Right lobe of liver (tissue), 6 donors: ENCODE data around the gene ADGRF3. TPM values are rescaled to one million over a fixed set of nuclear protein-coding genes. Genes with fewer than 3 reads are reported as not detected.
"Not testable (repeated sequence)": the region's sequence is repeated elsewhere in the genome, so short reads cannot be mapped to it uniquely, and the experiment has no call there.

Experiments used
- ATAC-seq, 4 donors: fragments of 200-7000 bp; cut with Tn5 transposase; one replicate each; pipeline ENCODE4 v1.9.1; 2020; ENCODE audit warnings: mild to moderate bottlenecking in 4 of 4, moderate library complexity in 4 of 4
- DNase-seq, 3 donors: peaks; one replicate each; pipeline ENCODE4 v3.0.0-alpha.2; 2020
- H3K27ac ChIP-seq, 3 donors: fragments of 200-600 bp; one replicate each; pipeline ENCODE4 v1.8.0; 2022
- H3K27me3 ChIP-seq, 2 donors: fragments of 200-600 bp; one replicate each; pipeline ENCODE4 v1.8.0; 2022
- H3K36me3 ChIP-seq, 4 donors: fragments of 200-600 bp; sonication (generic) in 1 of 4; one replicate each; pipeline versions ENCODE4 v1.5.1 to v1.8.0; 2017 to 2022; ENCODE audit warnings: control low read depth in 1 of 4
- H3K4me1 ChIP-seq, 4 donors: fragments of 200-600 bp; sonication (generic) in 1 of 4; one replicate each; pipeline versions ENCODE4 v1.5.1 to v1.8.0; 2017 to 2022; ENCODE audit warnings: control low read depth in 1 of 4
- H3K4me3 ChIP-seq, 3 donors: fragments of 200-600 bp; one replicate each; pipeline ENCODE4 v1.8.0; 2022
- H3K9me3 ChIP-seq, 4 donors: fragments of 200-600 bp; sonication (generic) in 1 of 4; one replicate each; pipeline versions ENCODE4 v1.5.1 to v1.8.0; 2017 to 2022; ENCODE audit warnings: control low read depth in 1 of 4
- POLR2A ChIP-seq: fragments of 450-650 bp; IDR thresholded peaks from one replicate; pipeline ENCODE4 v1.6.1; 2017; ENCODE audit warnings: antibody characterized with exemption, mild to moderate bottlenecking
- WGBS: methylation state at CpG from one replicate; pipeline ENCODE4 v1.1.6; 2018; ENCODE audit warnings: low coverage, low lambda C conversion rate; ENCODE audit not compliant: insufficient coverage; ENCODE audit errors: missing lambda C conversion rate; 5-methylcytosine and 5-hydroxymethylcytosine counted together
- intact Hi-C, 2 donors: fragments of 100-400 bp; cut with DNase I; formaldehyde crosslinking; loops; one replicate each; pipeline versions ENCODE4 v1.11.2 to v1.14.1; 2022
- total RNA-seq, 6 experiments: library from RNA; depleted of rRNA in 2 of 6; stranded (reverse); fragments of >200 nt in 2 of 6; fragmentation: NEBNext Ultra II Directional in 3 of 6; extraction: Animal tissue kit (Norgen Biotek cat#: 25700) in 3 of 6; gene quantifications; one replicate each; pipeline versions ENCODE4 v1.1.0 to v1.2.4, GENCODE V29; 2016 to 2023
- TF ChIP-seq, protein P1 (sequence below), 4 donors: fragments of 200-600 bp in 3 of 4; fragments of 450-650 bp in 1 of 4; IDR thresholded peaks; one replicate each; pipeline versions ENCODE4 v1.5.1 to v1.8.0; 2016 to 2022; ENCODE audit warnings: antibody characterized with exemption in 4 of 4, mild to moderate bottlenecking in 2 of 4
- donor health status: DM: no; HTN: yes; CAD: no.
- donor health status: DM: no; HTN: no; CAD: no.
- donor health status: DM: no; HTN: no; CAD: no.
- donor health status: DM: no; HTN: yes; CAD: no.
- donor health status: DM: no; HTN: yes; CAD: no.

ADGRF3 gene
- total RNA-seq, 6 experiments from 2014 or later, result 0.07 to 0.51 (median 0.15) TPM; not detected in 3

DNA sequence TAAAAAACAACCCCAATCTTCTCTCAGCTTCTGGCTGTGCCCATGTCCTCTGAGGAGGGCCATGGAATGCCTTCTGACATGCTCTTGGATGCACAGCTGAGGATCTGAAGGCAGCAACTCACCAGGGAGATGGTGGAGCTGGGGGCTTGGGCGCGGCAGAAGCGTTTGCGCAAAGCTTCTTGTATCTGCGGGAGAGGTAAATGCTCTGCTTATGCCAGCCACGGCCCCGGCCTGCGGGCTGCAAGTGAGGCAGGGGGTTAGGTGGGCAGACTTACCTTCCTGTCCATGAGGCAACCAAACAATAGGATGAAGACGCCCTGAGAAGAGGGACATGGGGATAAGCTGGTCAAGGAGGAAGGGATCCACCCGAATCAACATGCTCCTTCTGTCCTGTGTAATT lies 36.7 kb downstream of the ADGRF3 start:
- TF ChIP-seq, protein P1, sequence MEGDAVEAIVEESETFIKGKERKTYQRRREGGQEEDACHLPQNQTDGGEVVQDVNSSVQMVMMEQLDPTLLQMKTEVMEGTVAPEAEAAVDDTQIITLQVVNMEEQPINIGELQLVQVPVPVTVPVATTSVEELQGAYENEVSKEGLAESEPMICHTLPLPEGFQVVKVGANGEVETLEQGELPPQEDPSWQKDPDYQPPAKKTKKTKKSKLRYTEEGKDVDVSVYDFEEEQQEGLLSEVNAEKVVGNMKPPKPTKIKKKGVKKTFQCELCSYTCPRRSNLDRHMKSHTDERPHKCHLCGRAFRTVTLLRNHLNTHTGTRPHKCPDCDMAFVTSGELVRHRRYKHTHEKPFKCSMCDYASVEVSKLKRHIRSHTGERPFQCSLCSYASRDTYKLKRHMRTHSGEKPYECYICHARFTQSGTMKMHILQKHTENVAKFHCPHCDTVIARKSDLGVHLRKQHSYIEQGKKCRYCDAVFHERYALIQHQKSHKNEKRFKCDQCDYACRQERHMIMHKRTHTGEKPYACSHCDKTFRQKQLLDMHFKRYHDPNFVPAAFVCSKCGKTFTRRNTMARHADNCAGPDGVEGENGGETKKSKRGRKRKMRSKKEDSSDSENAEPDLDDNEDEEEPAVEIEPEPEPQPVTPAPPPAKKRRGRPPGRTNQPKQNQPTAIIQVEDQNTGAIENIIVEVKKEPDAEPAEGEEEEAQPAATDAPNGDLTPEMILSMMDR (IDR thresholded peaks at IDR 0.05), result no peak
- TF ChIP-seq POLR2A, result no peak
- WGBS, result 39% methylated on average over 3 of the region's 10 CpGs
- ATAC-seq (no peak), DNase-seq (no peak)
- Histone ChIP-seq H3K4me3 (no peak overlapping the region), H3K4me1 (no peaks in the 10 kb centered on the region), H3K9me3 (no peaks in the 10 kb centered on the region), H3K36me3 (no peaks in the 10 kb centered on the region), H3K27me3 (no peaks in the 10 kb centered on the region), H3K27ac (no peak overlapping the region)
- intact Hi-C loops, result no loop called here

DNA sequence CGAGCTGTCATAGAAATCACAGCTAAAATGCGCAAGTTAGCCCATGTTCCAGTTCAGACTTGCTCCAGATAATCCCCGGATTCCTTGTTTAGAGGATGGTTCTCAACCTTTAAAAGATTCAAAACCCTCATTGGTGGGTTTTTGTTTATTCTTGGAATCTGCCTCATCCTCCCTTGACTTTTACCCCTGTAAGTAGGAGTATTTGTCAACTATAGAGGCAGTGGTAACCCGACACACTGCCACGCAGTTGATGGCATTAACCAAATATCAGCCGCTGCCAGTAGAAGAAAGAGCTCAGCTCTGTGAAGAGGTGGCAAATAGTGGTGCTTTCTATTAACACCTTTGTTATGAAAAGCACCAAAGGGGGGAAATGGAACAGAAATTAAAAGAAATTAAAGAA lies 41.0 kb downstream of the ADGRF3 start:
- DNase-seq (no peak), ATAC-seq (no peak)
- Histone ChIP-seq H3K27me3 (no peaks in the 10 kb centered on the region), H3K4me1 (no peaks in the 10 kb centered on the region), H3K27ac (no peak overlapping the region), H3K4me3 (no peak overlapping the region), H3K36me3 (no peaks in the 10 kb centered on the region), H3K9me3 (no peaks in the 10 kb centered on the region)
- intact Hi-C loops, result no loop called here
- WGBS, result 85% methylated on average over 6 of the region's 6 CpGs
- no peak for TF ChIP-seq POLR2A
- TF ChIP-seq, protein P1 (IDR thresholded peaks at IDR 0.05), result no peak

DNA sequence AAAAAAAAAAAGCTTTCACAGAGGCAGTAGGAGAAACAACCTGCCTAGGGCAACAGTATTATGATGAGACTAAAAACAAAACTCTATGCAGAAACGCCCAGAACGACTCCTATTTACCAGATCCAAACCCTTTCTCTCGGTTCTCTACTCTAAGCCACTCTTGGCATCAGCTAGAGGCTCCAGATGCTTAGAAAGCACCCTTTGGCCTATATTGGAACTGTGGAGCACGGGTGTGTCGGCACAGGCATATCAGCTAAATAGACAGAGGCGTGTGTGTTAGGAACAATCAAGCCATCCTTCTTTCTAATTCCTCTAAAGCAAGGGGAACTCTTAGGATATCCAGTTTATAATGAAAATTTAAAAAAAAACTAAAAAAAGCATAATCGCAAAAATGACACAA lies 41.5 kb downstream of the ADGRF3 start:
- H3K4me1 ChIP-seq, H3K9me3 ChIP-seq, H3K27me3 ChIP-seq, H3K4me3 ChIP-seq, H3K27ac ChIP-seq, ATAC-seq, intact Hi-C loops, H3K36me3 ChIP-seq, DNase-seq: not testable (repeated sequence)
- WGBS, result 80% methylated on average over 7 of the region's 7 CpGs

DNA sequence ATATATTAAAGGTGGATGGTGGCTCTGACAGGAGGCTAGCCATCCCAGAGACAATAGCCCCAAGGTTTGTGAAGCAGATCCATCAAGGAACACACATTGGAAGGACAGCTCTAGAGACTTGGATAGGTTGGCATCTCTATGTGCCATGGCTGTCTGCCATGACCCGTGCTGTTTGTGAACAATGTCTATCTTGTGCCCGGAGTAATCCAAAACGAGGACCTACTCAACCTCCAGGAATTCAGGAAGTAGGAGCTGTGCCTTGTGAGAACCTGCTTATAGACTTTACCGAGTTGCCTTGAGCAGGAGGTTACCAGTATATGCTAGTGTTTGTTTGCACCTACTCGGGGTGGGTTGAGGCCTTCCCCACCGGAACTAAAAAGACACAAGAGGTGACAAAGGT lies 43.7 kb downstream of the ADGRF3 start:
- no peak for DNase-seq
- intact Hi-C loops, result no loop called here
- H3K36me3 ChIP-seq, result no peaks in the 10 kb centered on the region
- no peak for ATAC-seq
- TF ChIP-seq, protein P1 (IDR thresholded peaks at IDR 0.05), result no peak
- TF ChIP-seq POLR2A, result no peak
- WGBS, result 51% methylated on average over 4 of the region's 6 CpGs
- no peaks in the 10 kb centered on the region for H3K27me3 ChIP-seq
- no peak overlapping the region for H3K4me3 ChIP-seq
- no peaks in the 10 kb centered on the region for H3K9me3 ChIP-seq
- no peaks in the 10 kb centered on the region for H3K4me1 ChIP-seq
- no peak overlapping the region for H3K27ac ChIP-seq

DNA sequence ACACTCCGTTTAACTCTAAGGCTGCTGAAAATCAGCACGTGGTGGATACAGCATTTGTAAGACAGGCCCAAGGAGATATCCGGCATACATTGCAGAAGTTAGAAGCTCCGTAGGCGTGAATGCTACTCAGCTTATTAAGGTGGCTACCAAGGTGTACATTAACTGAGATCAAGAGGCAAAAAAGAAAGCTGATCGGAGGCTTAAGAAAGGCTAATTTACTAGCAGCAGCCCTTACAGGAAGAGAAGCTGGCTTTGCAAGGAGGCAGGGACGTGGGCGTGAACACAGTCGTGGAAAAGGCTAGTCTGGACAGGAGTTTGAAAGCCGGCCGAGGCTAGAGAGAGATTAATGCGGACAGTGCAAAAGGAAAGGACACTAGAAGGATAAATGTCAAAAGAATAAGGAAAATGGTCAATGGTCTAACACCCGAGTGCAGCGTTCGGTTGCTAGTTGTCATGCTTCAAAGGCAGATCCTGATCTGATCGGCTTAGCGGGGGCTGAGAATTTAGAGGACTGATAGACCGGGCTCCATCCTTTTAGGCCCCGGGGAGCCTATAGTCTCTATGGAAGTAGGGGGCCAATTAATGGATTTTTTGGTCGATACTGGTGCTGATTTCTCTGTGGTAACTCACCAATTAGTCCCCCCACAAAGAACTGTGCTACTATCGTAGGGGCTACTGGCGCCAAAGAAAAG lies 46.2 kb downstream of the ADGRF3 start:
- Histone ChIP-seq H3K4me3 (peak overlapping the region in 2 of 3 donors; percentile 65 to 69), H3K36me3 (no peaks in the 10 kb centered on the region), H3K27ac (peak overlapping the region in 2 of 3 donors; percentile 60 to 83), H3K27me3 (no peaks in the 10 kb centered on the region), H3K4me1 (no peaks in the 10 kb centered on the region), H3K9me3 (no peaks in the 10 kb centered on the region)
- peak in 1 of 4 donors; percentile 7 for ATAC-seq
- intact Hi-C loops, result no loop called here
- WGBS, result 60% methylated on average over 21 of the region's 22 CpGs
- DNase-seq, result no peak
- TF ChIP-seq, protein P1 (IDR thresholded peaks at IDR 0.05), result no peak
- no peak for TF ChIP-seq POLR2A
